ENCODE measurements around the gene FFAR1.

Gene FFAR1

GRCh38 chr19:35379992-35380391, 32.3 kb downstream of the FFAR1 start:
- Histone ChIP-seq H3K36me3 (ENCODE audit: insufficient read depth, low read length) (no peaks in the 10 kb centered on the region), H3K27me3 (ENCODE audit: control insufficient read depth in 1 of 2, insufficient read depth in 2 of 2, low read length in 2 of 2) (peaks cover 0 to 4% of the 10 kb centered on the region in 2 donors), H3K9ac (ENCODE audit: low read length) (no peak overlapping the region), H3K9me3 (ENCODE audit: low read length) (no peaks in the 10 kb centered on the region), H3K4me3 (ENCODE audit: low read depth in 1 of 2, low read length in 2 of 2) (no peak overlapping the region), H3K27ac (ENCODE audit: low read depth, low read length) (no peak overlapping the region), H3K4me1 (ENCODE audit: insufficient read depth, low read length) (peaks cover 15% of the 10 kb centered on the region)

GRCh38 chr19:35380450-35381124, 32.9 kb downstream of the FFAR1 start:
- Histone ChIP-seq H3K36me3 (ENCODE audit: insufficient read depth, low read length) (no peaks in the 10 kb centered on the region), H3K27me3 (ENCODE audit: control insufficient read depth in 1 of 2, insufficient read depth in 2 of 2, low read length in 2 of 2) (peaks cover 0 to 4% of the 10 kb centered on the region in 2 donors), H3K4me1 (ENCODE audit: insufficient read depth, low read length) (peaks cover 15% of the 10 kb centered on the region), H3K4me3 (ENCODE audit: low read depth in 1 of 2, low read length in 2 of 2) (no peak overlapping the region), H3K9me3 (ENCODE audit: low read length) (no peaks in the 10 kb centered on the region), H3K27ac (ENCODE audit: low read depth, low read length) (no peak overlapping the region), H3K9ac (ENCODE audit: low read length) (no peak overlapping the region)

- H3K27ac ChIP-seq (ENCODE audit: low read depth, low read length), result no peak overlapping the region
These were observed 33.6 kb downstream of the FFAR1 start for GRCh38 chr19:35381318-35381717.

GRCh38 chr19:35381926-35382325, 34.2 kb downstream of the FFAR1 start:
- Histone ChIP-seq H3K36me3 (ENCODE audit: insufficient read depth, low read length) (no peaks in the 10 kb centered on the region), H3K27ac (ENCODE audit: low read depth, low read length) (no peak overlapping the region), H3K9ac (ENCODE audit: low read length) (no peak overlapping the region), H3K4me3 (ENCODE audit: low read depth in 1 of 2, low read length in 2 of 2) (no peak overlapping the region), H3K27me3 (ENCODE audit: control insufficient read depth in 1 of 2, insufficient read depth in 2 of 2, low read length in 2 of 2) (peaks cover 0 to 4% of the 10 kb centered on the region in 2 donors), H3K9me3 (ENCODE audit: low read length) (no peaks in the 10 kb centered on the region), H3K4me1 (ENCODE audit: insufficient read depth, low read length) (peaks cover 15% of the 10 kb centered on the region)

More at GRCh38 chr19:35381318-35381717, 33.6 kb downstream of the FFAR1 start:
- Histone ChIP-seq H3K27me3 (ENCODE audit: control insufficient read depth in 1 of 2, insufficient read depth in 2 of 2, low read length in 2 of 2) (peaks cover 0 to 4% of the 10 kb centered on the region in 2 donors), H3K4me3 (ENCODE audit: low read depth in 1 of 2, low read length in 2 of 2) (no peak overlapping the region), H3K36me3 (ENCODE audit: insufficient read depth, low read length) (no peaks in the 10 kb centered on the region), H3K9ac (ENCODE audit: low read length) (no peak overlapping the region), H3K4me1 (ENCODE audit: insufficient read depth, low read length) (peaks cover 15% of the 10 kb centered on the region), H3K9me3 (ENCODE audit: low read length) (no peaks in the 10 kb centered on the region)

- no peak overlapping the region for H3K4me3 ChIP-seq (ENCODE audit: low read depth in 1 of 2, low read length in 2 of 2)
- H3K27ac ChIP-seq (ENCODE audit: low read depth, low read length), result no peak overlapping the region
- H3K9me3 ChIP-seq (ENCODE audit: low read length), result no peaks in the 10 kb centered on the region
- H3K27me3 ChIP-seq (ENCODE audit: control insufficient read depth in 1 of 2, insufficient read depth in 2 of 2, low read length in 2 of 2), result peaks cover 0 to 4% of the 10 kb centered on the region in 2 donors
- peaks cover 18% of the 10 kb centered on the region for H3K4me1 ChIP-seq (ENCODE audit: insufficient read depth, low read length)
- H3K36me3 ChIP-seq (ENCODE audit: insufficient read depth, low read length), result no peaks in the 10 kb centered on the region
- no peak overlapping the region for H3K9ac ChIP-seq (ENCODE audit: low read length)
These were observed 35.8 kb downstream of the FFAR1 start for GRCh38 chr19:35383536-35383935.

GRCh38 chr19:35388277-35389054, 40.8 kb downstream of the FFAR1 start:
- no peak overlapping the region for H3K9ac ChIP-seq (ENCODE audit: low read length)
- no peaks in the 10 kb centered on the region for H3K9me3 ChIP-seq (ENCODE audit: low read length)
- H3K36me3 ChIP-seq (ENCODE audit: insufficient read depth, low read length), result no peaks in the 10 kb centered on the region
- H3K4me3 ChIP-seq (ENCODE audit: low read depth in 1 of 2, low read length in 2 of 2), result no peak overlapping the region
- H3K4me1 ChIP-seq (ENCODE audit: insufficient read depth, low read length), result peaks cover 7% of the 10 kb centered on the region
- no peak overlapping the region for H3K27ac ChIP-seq (ENCODE audit: low read depth, low read length)
- no peaks in the 10 kb centered on the region for H3K27me3 ChIP-seq (ENCODE audit: control insufficient read depth in 1 of 2, insufficient read depth in 2 of 2, low read length in 2 of 2)

- H3K27ac ChIP-seq (ENCODE audit: low read depth, low read length), result no peak overlapping the region
These were observed 41.6 kb downstream of the FFAR1 start for GRCh38 chr19:35389192-35389861.

GRCh38 chr19:35392742-35393715, 45.3 kb downstream of the FFAR1 start:
- H3K27ac ChIP-seq (ENCODE audit: low read depth, low read length), result no peak overlapping the region
- H3K36me3 ChIP-seq (ENCODE audit: insufficient read depth, low read length), result no peaks in the 10 kb centered on the region
- H3K9ac ChIP-seq (ENCODE audit: low read length), result no peak overlapping the region
- H3K4me3 ChIP-seq (ENCODE audit: low read depth in 1 of 2, low read length in 2 of 2), result no peak overlapping the region
- no peaks in the 10 kb centered on the region for H3K27me3 ChIP-seq (ENCODE audit: control insufficient read depth in 1 of 2, insufficient read depth in 2 of 2, low read length in 2 of 2)
- peaks cover 7% of the 10 kb centered on the region for H3K4me1 ChIP-seq (ENCODE audit: insufficient read depth, low read length)
- H3K9me3 ChIP-seq (ENCODE audit: low read length), result no peaks in the 10 kb centered on the region

More at GRCh38 chr19:35389192-35389861, 41.6 kb downstream of the FFAR1 start:
- Histone ChIP-seq H3K9ac (ENCODE audit: low read length) (no peak overlapping the region), H3K4me1 (ENCODE audit: insufficient read depth, low read length) (peaks cover 7% of the 10 kb centered on the region), H3K4me3 (ENCODE audit: low read depth in 1 of 2, low read length in 2 of 2) (no peak overlapping the region), H3K9me3 (ENCODE audit: low read length) (no peaks in the 10 kb centered on the region), H3K27me3 (ENCODE audit: control insufficient read depth in 1 of 2, insufficient read depth in 2 of 2, low read length in 2 of 2) (no peaks in the 10 kb centered on the region), H3K36me3 (ENCODE audit: insufficient read depth, low read length) (no peaks in the 10 kb centered on the region)

- Histone ChIP-seq H3K9me3 (ENCODE audit: low read length) (no peaks in the 10 kb centered on the region), H3K27me3 (ENCODE audit: control insufficient read depth in 1 of 2, insufficient read depth in 2 of 2, low read length in 2 of 2) (no peaks in the 10 kb centered on the region), H3K4me1 (ENCODE audit: insufficient read depth, low read length) (no peaks in the 10 kb centered on the region), H3K27ac (ENCODE audit: low read depth, low read length) (no peak overlapping the region), H3K4me3 (ENCODE audit: low read depth in 1 of 2, low read length in 2 of 2) (no peak overlapping the region), H3K9ac (ENCODE audit: low read length) (no peak overlapping the region), H3K36me3 (ENCODE audit: insufficient read depth, low read length) (no peaks in the 10 kb centered on the region)
These were observed 47.9 kb downstream of the FFAR1 start for GRCh38 chr19:35395382-35396199.

- Histone ChIP-seq H3K4me1 (ENCODE audit: insufficient read depth, low read length) (no peaks in the 10 kb centered on the region), H3K27ac (ENCODE audit: low read depth, low read length) (no peak overlapping the region), H3K27me3 (ENCODE audit: control insufficient read depth in 1 of 2, insufficient read depth in 2 of 2, low read length in 2 of 2) (no peaks in the 10 kb centered on the region), H3K9ac (ENCODE audit: low read length) (no peak overlapping the region), H3K9me3 (ENCODE audit: low read length) (no peaks in the 10 kb centered on the region), H3K4me3 (ENCODE audit: low read depth in 1 of 2, low read length in 2 of 2) (no peak overlapping the region), H3K36me3 (ENCODE audit: insufficient read depth, low read length) (no peaks in the 10 kb centered on the region)
These were observed 48.7 kb downstream of the FFAR1 start for GRCh38 chr19:35396240-35396885.

Measured in muscle layer of colon (tissue), 2 donors.